ENCODE data around the gene HBB.
"Not testable (repeated sequence)": the region's sequence is repeated elsewhere in the genome, so short reads cannot be mapped to it uniquely, and the experiment has no call there.

Gene HBB

GRCh38 chr11:5252192-5252918 is 25.5 kb upstream of the HBB start:
- Mint-ChIP-seq H3K36me3 (ENCODE audit: low read depth) (no peaks in the 10 kb centered on the region), H3K27ac (no peak overlapping the region), H3K27me3 (no peaks in the 10 kb centered on the region), H3K4me3 (no peak overlapping the region), H3K9me3 (no peaks in the 10 kb centered on the region), H3K4me1 (ENCODE audit: low read depth) (no peaks in the 10 kb centered on the region)

GRCh38 chr11:5251746-5252145 is 24.9 kb upstream of the HBB start:
- H3K9me3 Mint-ChIP-seq: no peaks in the 10 kb centered on the region
- no peaks in the 10 kb centered on the region for H3K36me3 Mint-ChIP-seq (ENCODE audit: low read depth)
- no peak overlapping the region for H3K4me3 Mint-ChIP-seq
- H3K27ac Mint-ChIP-seq: no peak overlapping the region
- no peaks in the 10 kb centered on the region for H3K4me1 Mint-ChIP-seq (ENCODE audit: low read depth)
- no peaks in the 10 kb centered on the region for H3K27me3 Mint-ChIP-seq

GRCh38 chr11:5250543-5251204 is 23.8 kb upstream of the HBB start:
- H3K27me3 Mint-ChIP-seq: no peaks in the 10 kb centered on the region
- no peaks in the 10 kb centered on the region for H3K4me1 Mint-ChIP-seq (ENCODE audit: low read depth)
- no peaks in the 10 kb centered on the region for H3K9me3 Mint-ChIP-seq
- no peak overlapping the region for H3K27ac Mint-ChIP-seq
- H3K4me3 Mint-ChIP-seq: no peak overlapping the region
- H3K36me3 Mint-ChIP-seq (ENCODE audit: low read depth): no peaks in the 10 kb centered on the region

- not testable (repeated sequence) for H3K4me3 Mint-ChIP-seq; H3K4me1 Mint-ChIP-seq (ENCODE audit: low read depth); H3K36me3 Mint-ChIP-seq (ENCODE audit: low read depth); H3K27me3 Mint-ChIP-seq; H3K27ac Mint-ChIP-seq; H3K9me3 Mint-ChIP-seq
Measured at GRCh38 chr11:5249807-5250396, 23.0 kb upstream of the HBB start, which contains the start of gene HBG1. TSS of gene HBG1 (minus strand) at chr11:5249857. CDS start at chr11:5249804, 53 bp downstream.

- not testable (repeated sequence) for H3K4me1 Mint-ChIP-seq (ENCODE audit: low read depth); H3K4me3 Mint-ChIP-seq; H3K9me3 Mint-ChIP-seq; H3K36me3 Mint-ChIP-seq (ENCODE audit: low read depth); H3K27ac Mint-ChIP-seq; H3K27me3 Mint-ChIP-seq
Measured at GRCh38 chr11:5248498-5248897, 21.6 kb upstream of the HBB start.

- Mint-ChIP-seq H3K36me3 (ENCODE audit: low read depth) (no peaks in the 10 kb centered on the region), H3K27me3 (no peaks in the 10 kb centered on the region), H3K9me3 (no peaks in the 10 kb centered on the region), H3K4me3 (no peak overlapping the region), H3K27ac (no peak overlapping the region), H3K4me1 (ENCODE audit: low read depth) (no peaks in the 10 kb centered on the region)
Measured at GRCh38 chr11:5247472-5248192, 20.8 kb upstream of the HBB start.

GRCh38 chr11:5246772-5247471 is 20.1 kb upstream of the HBB start:
- Mint-ChIP-seq H3K4me3 (no peak overlapping the region), H3K27ac (no peak overlapping the region), H3K36me3 (ENCODE audit: low read depth) (no peaks in the 10 kb centered on the region), H3K27me3 (no peaks in the 10 kb centered on the region), H3K4me1 (ENCODE audit: low read depth) (no peaks in the 10 kb centered on the region), H3K9me3 (no peaks in the 10 kb centered on the region)

GRCh38 chr11:5245155-5245554 is 18.3 kb upstream of the HBB start:
- Mint-ChIP-seq H3K4me1 (ENCODE audit: low read depth) (no peaks in the 10 kb centered on the region), H3K27ac (no peak overlapping the region), H3K36me3 (ENCODE audit: low read depth) (no peaks in the 10 kb centered on the region), H3K27me3 (no peaks in the 10 kb centered on the region), H3K4me3 (no peak overlapping the region), H3K9me3 (no peaks in the 10 kb centered on the region)

GRCh38 chr11:5243816-5244180 is 16.9 kb upstream of the HBB start:
- Mint-ChIP-seq H3K27ac (no peak overlapping the region), H3K4me1 (ENCODE audit: low read depth) (no peaks in the 10 kb centered on the region), H3K9me3 (no peaks in the 10 kb centered on the region), H3K27me3 (no peaks in the 10 kb centered on the region), H3K4me3 (no peak overlapping the region), H3K36me3 (ENCODE audit: low read depth) (no peaks in the 10 kb centered on the region)

GRCh38 chr11:5242933-5243815 is 16.3 kb upstream of the HBB start:
- H3K36me3 Mint-ChIP-seq (ENCODE audit: low read depth): no peaks in the 10 kb centered on the region
- no peaks in the 10 kb centered on the region for H3K4me1 Mint-ChIP-seq (ENCODE audit: low read depth)
- no peaks in the 10 kb centered on the region for H3K27me3 Mint-ChIP-seq
- H3K27ac Mint-ChIP-seq: no peak overlapping the region
- no peaks in the 10 kb centered on the region for H3K9me3 Mint-ChIP-seq
- no peak overlapping the region for H3K4me3 Mint-ChIP-seq

- Mint-ChIP-seq H3K27me3 (no peaks in the 10 kb centered on the region), H3K9me3 (no peaks in the 10 kb centered on the region), H3K4me1 (ENCODE audit: low read depth) (no peaks in the 10 kb centered on the region), H3K4me3 (no peak overlapping the region), H3K36me3 (ENCODE audit: low read depth) (no peaks in the 10 kb centered on the region), H3K27ac (no peak overlapping the region)
Measured at GRCh38 chr11:5242208-5242607, 15.3 kb upstream of the HBB start.

- Mint-ChIP-seq H3K27ac (no peak overlapping the region), H3K4me3 (no peak overlapping the region), H3K4me1 (ENCODE audit: low read depth) (no peaks in the 10 kb centered on the region), H3K9me3 (no peaks in the 10 kb centered on the region), H3K27me3 (no peaks in the 10 kb centered on the region), H3K36me3 (ENCODE audit: low read depth) (no peaks in the 10 kb centered on the region)
Measured at GRCh38 chr11:5241458-5241857, 14.6 kb upstream of the HBB start.

GRCh38 chr11:5240458-5240857 is 13.6 kb upstream of the HBB start:
- Mint-ChIP-seq H3K4me1 (ENCODE audit: low read depth) (no peaks in the 10 kb centered on the region), H3K27me3 (peaks cover 4% of the 10 kb centered on the region), H3K27ac (no peak overlapping the region), H3K4me3 (no peak overlapping the region), H3K36me3 (ENCODE audit: low read depth) (no peaks in the 10 kb centered on the region), H3K9me3 (no peaks in the 10 kb centered on the region)

GRCh38 chr11:5240056-5240455 is 13.2 kb upstream of the HBB start:
- Mint-ChIP-seq H3K36me3 (ENCODE audit: low read depth) (no peaks in the 10 kb centered on the region), H3K9me3 (no peaks in the 10 kb centered on the region), H3K4me3 (no peak overlapping the region), H3K27me3 (peaks cover 7% of the 10 kb centered on the region), H3K4me1 (ENCODE audit: low read depth) (no peaks in the 10 kb centered on the region), H3K27ac (no peak overlapping the region)

Measured in stimulated activated naive CD8-positive, alpha-beta T cell treated with anti-CD3 and anti-CD28 coated beads, Interleukin-15, Interleukin-2, amounts not matched to agents 100 ng/mL and 50 ng/mL, for 24 hours (primary cell).